Brain microvascular endothelial cell (primary cell): Measurements from ENCODE around the gene KRTAP2-1.

ENCODE experiments used
- DNase-seq: peaks from one replicate; pipeline ENCODE4 v3.0.0-alpha.2; 2020
- H3K27ac ChIP-seq: fragments of 250-450 bp; sonication (Bioruptor Pico); 2 replicates; pipeline ENCODE4 v1.5.1; 2020; ENCODE audit warnings: mild to moderate bottlenecking, moderate library complexity
- H3K27me3 ChIP-seq: fragments of 250-450 bp; sonication (Bioruptor Pico); replicated peaks from 2 replicates; pipeline ENCODE4 v1.5.1; 2020; ENCODE audit warnings: mild to moderate bottlenecking
- H3K36me3 ChIP-seq: fragments of 250-450 bp; sonication (Bioruptor Pico); replicated peaks from 2 replicates; pipeline ENCODE4 v1.5.1; 2020; ENCODE audit warnings: mild to moderate bottlenecking
- H3K4me3 ChIP-seq: 2 replicates; pipeline ENCODE4 v1.5.1; 2011; ENCODE audit warnings: low read depth, mild to moderate bottlenecking, control low read depth, low read length, moderate library complexity
- CTCF ChIP-seq: IDR thresholded peaks from 2 replicates; pipeline ENCODE4 v1.5.1; 2011; ENCODE audit warnings: low read depth, mild to moderate bottlenecking, moderate library complexity, low read length, control low read depth, inconsistent platforms; ENCODE audit errors: missing control alignments
- in situ Hi-C: cut with HindIII; loops from 2 replicates; pipeline ENCODE4 v1.10.0; 2017; ENCODE audit warnings: low sequenced_read_pairs, low pct_ligation_motif_present

Gene KRTAP2-1

GRCh38 chr17:41016578-41017215 is 30.4 kb downstream of the KRTAP2-1 start:
- H3K27ac ChIP-seq, result no peak overlapping the region
- no peak for TF ChIP-seq CTCF
- H3K4me3 ChIP-seq, result no peak overlapping the region
- H3K36me3 ChIP-seq, result no peaks in the 10 kb centered on the region
- no peaks in the 10 kb centered on the region for H3K27me3 ChIP-seq
- in situ Hi-C loops, result no loop called here
- no peak for DNase-seq

GRCh38 chr17:41015454-41015853 is 31.7 kb downstream of the KRTAP2-1 start:
- Histone ChIP-seq H3K4me3 (no peak overlapping the region), H3K27ac (no peak overlapping the region), H3K36me3 (no peaks in the 10 kb centered on the region), H3K27me3 (no peaks in the 10 kb centered on the region)
- in situ Hi-C loops, result no loop called here
- TF ChIP-seq CTCF, result no peak
- DNase-seq, result no peak

- no peak for DNase-seq
- in situ Hi-C loops, result no loop called here
These were observed 33.5 kb downstream of the KRTAP2-1 start for GRCh38 chr17:41013606-41014005.

GRCh38 chr17:41013181-41013580 is 33.9 kb downstream of the KRTAP2-1 start:
- no peaks in the 10 kb centered on the region for H3K27me3 ChIP-seq
- no peak for TF ChIP-seq CTCF
- no peak overlapping the region for H3K27ac ChIP-seq
- DNase-seq, result no peak
- in situ Hi-C loops, result no loop called here
- H3K4me3 ChIP-seq, result no peak overlapping the region
- H3K36me3 ChIP-seq, result no peaks in the 10 kb centered on the region

More at GRCh38 chr17:41013606-41014005, 33.5 kb downstream of the KRTAP2-1 start:
- TF ChIP-seq CTCF, result no peak
- Histone ChIP-seq H3K36me3 (no peaks in the 10 kb centered on the region), H3K27me3 (no peaks in the 10 kb centered on the region), H3K4me3 (no peak overlapping the region), H3K27ac (no peak overlapping the region)

- no peaks in the 10 kb centered on the region for H3K36me3 ChIP-seq
- no peak for DNase-seq
- H3K27ac ChIP-seq, result no peak overlapping the region
- no peak for TF ChIP-seq CTCF
- in situ Hi-C loops, result no loop called here
- H3K27me3 ChIP-seq, result no peaks in the 10 kb centered on the region
- no peak overlapping the region for H3K4me3 ChIP-seq
These were observed 34.6 kb downstream of the KRTAP2-1 start for GRCh38 chr17:41012326-41013120.
